Measurements from ENCODE around the gene PDK3. TPM values are rescaled to one million over a fixed set of nuclear protein-coding genes. Genes with fewer than 3 reads are reported as not detected.

Gene PDK3
- total and polyA plus RNA-seq, 12 donors, result 2.1 to 21.4 (median 8.7) TPM

DNA sequence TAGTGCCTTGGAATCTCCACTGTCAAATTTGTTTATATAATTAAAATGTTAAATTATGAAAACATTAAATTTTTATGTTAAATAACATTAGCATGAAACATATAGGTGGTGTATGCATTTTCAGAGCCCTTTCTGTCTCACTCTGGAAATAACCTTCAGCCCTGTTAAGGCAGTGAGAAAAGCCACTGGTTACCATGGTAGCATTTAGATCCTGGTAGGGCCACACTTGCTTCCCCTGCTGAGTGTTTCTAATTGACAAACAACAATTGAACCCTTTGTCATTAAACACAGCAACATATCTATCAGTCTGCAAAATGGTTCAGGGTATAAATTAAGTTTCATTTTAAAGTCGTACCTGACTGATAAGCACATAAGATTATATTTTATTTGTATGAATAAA lies 63.5 kb downstream of the PDK3 start:
- Histone ChIP-seq H3K27ac (no peak overlapping the region), H3K27me3 (no peaks in the 10 kb centered on the region), H3K4me3 (no peak overlapping the region), H3K4me1 (replicated peaks in 1 of 2) (no peaks in the 10 kb centered on the region), H3K36me3 (replicated peaks in 1 of 2) (no peaks in the 10 kb centered on the region), H3K9me3 (replicated peaks in 1 of 3) (no peaks in the 10 kb centered on the region)
- WGBS, 4 donors, result 53 to 78% (median 71%) methylated on average over 1 of the region's 1 CpG
- intact Hi-C loops (cut with DNase I), result no loop called here
- TF ChIP-seq POLR2A (IDR thresholded peaks at IDR 0.05), result no peak
- TF ChIP-seq, protein P1, sequence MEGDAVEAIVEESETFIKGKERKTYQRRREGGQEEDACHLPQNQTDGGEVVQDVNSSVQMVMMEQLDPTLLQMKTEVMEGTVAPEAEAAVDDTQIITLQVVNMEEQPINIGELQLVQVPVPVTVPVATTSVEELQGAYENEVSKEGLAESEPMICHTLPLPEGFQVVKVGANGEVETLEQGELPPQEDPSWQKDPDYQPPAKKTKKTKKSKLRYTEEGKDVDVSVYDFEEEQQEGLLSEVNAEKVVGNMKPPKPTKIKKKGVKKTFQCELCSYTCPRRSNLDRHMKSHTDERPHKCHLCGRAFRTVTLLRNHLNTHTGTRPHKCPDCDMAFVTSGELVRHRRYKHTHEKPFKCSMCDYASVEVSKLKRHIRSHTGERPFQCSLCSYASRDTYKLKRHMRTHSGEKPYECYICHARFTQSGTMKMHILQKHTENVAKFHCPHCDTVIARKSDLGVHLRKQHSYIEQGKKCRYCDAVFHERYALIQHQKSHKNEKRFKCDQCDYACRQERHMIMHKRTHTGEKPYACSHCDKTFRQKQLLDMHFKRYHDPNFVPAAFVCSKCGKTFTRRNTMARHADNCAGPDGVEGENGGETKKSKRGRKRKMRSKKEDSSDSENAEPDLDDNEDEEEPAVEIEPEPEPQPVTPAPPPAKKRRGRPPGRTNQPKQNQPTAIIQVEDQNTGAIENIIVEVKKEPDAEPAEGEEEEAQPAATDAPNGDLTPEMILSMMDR (IDR thresholded peaks at IDR 0.05), result no peak
- no peak for DNase-seq

DNA sequence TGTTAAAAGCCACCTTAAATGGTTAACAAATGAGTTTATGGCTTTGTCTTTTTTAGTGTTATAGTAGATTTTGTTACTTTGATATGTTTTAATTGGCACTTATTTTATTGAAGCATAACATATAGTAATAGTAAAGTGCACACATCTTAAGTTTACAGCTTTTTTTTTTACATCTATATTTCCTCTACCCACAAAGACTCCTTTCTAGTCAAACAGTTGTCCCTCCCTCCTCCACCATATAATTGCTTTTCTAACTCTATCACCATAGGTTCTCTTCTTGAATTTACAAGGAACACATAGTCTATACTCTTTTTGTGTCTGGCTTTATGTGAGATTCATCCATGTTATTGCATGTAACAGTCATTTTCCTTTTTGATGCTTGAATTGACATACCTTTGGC lies 71.5 kb downstream of the PDK3 start:
- Histone ChIP-seq H3K4me1 (replicated peaks in 1 of 2) (no peaks in the 10 kb centered on the region), H3K9me3 (replicated peaks in 1 of 3) (no peaks in the 10 kb centered on the region), H3K27me3 (no peaks in the 10 kb centered on the region), H3K4me3 (no peak overlapping the region), H3K27ac (no peak overlapping the region), H3K36me3 (replicated peaks in 1 of 2) (no peaks in the 10 kb centered on the region)
- no peak for TF ChIP-seq POLR2A (IDR thresholded peaks at IDR 0.05)
- TF ChIP-seq, protein P1 (IDR thresholded peaks at IDR 0.05), result no peak
- intact Hi-C loops (cut with DNase I), result no loop called here
- no peak for DNase-seq

DNA sequence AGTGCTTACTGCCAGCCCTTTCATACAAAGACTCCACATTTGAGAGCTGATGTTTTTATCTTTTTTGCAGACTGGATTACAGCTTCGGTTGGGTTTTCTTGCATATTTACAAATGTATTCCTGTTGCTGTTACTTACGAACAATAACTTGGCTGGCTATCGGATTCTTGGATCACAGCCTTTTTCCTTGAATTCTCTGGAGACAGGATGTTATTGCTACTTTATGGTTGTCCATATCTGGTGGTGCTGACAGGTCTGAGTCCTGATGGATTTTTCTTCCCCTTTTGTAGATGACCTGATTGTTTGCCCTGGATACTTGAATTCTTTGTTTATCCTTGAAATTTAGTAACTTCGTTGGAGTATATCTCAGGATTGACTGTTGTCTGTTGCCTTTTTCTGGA lies 77.7 kb downstream of the PDK3 start:
- intact Hi-C loops (cut with DNase I), result no loop called here
- no peak overlapping the region for H3K27ac ChIP-seq
- H3K4me3 ChIP-seq, result no peak overlapping the region
- no peaks in the 10 kb centered on the region for H3K9me3 ChIP-seq (replicated peaks in 1 of 3)
- H3K36me3 ChIP-seq (replicated peaks in 1 of 2), result no peaks in the 10 kb centered on the region
- TF ChIP-seq, protein P1 (IDR thresholded peaks at IDR 0.05), result no peak
- TF ChIP-seq POLR2A (IDR thresholded peaks at IDR 0.05), result no peak
- no peaks in the 10 kb centered on the region for H3K27me3 ChIP-seq
- 22 to 47% (median 45%) methylated on average over 4 of the region's 4 CpGs for WGBS, 4 donors
- H3K4me1 ChIP-seq (replicated peaks in 1 of 2), result no peaks in the 10 kb centered on the region
- DNase-seq, result no peak

DNA sequence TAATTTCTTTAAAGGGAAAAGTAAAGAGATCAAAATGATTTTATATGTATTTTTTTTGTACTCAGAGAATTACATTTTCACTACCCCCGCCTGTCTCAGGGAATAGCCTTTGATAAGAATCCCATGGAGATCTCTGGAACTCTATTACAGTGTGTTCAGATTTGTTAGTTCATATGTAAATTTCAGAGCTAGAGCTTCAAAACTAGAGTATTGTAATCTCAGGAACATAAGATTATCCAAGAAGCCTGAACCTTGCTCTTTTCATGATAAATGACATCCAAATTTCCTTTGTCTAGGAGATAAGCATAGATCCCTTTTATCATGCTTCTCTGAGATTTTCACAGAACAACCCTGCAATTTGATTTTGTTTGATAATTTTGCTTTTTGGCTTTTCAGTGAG lies 82.9 kb downstream of the PDK3 start:
- Histone ChIP-seq H3K4me3 (no peak overlapping the region), H3K4me1 (replicated peaks in 1 of 2) (no peaks in the 10 kb centered on the region), H3K36me3 (replicated peaks in 1 of 2) (no peaks in the 10 kb centered on the region), H3K27ac (no peak overlapping the region), H3K27me3 (no peaks in the 10 kb centered on the region), H3K9me3 (replicated peaks in 1 of 3) (no peaks in the 10 kb centered on the region)
- TF ChIP-seq, protein P1 (IDR thresholded peaks at IDR 0.05), result no peak
- no peak for TF ChIP-seq POLR2A (IDR thresholded peaks at IDR 0.05)
- intact Hi-C loops (cut with DNase I), result no loop called here
- 74 to 95% (median 91%) methylated on average over 1 of the region's 1 CpG for WGBS, 4 donors
- no peak for DNase-seq
